Skeletal muscle tissue (tissue), 4 donors: ENCODE results near the gene SGCA. TPM values are rescaled to one million over a fixed set of nuclear protein-coding genes. Genes with fewer than 3 reads are reported as not detected.

Experiments used
- H3K27ac ChIP-seq: one replicate; pipeline ENCODE4 v1.7.0; 2013; ENCODE audit warnings: mild to moderate bottlenecking, low read depth, low read length, inconsistent platforms
- H3K27me3 ChIP-seq, 3 donors: one replicate each; pipeline ENCODE4 v1.7.0; 2013; ENCODE audit warnings: low read length in 3 of 3; ENCODE audit not compliant: control insufficient read depth in 3 of 3, insufficient read depth in 3 of 3
- H3K36me3 ChIP-seq, 3 donors: one replicate each; pipeline ENCODE4 v1.7.0; 2013; ENCODE audit warnings: low read length in 3 of 3; ENCODE audit not compliant: control insufficient read depth in 3 of 3, insufficient read depth in 3 of 3
- H3K4me1 ChIP-seq, 3 donors: one replicate each; pipeline ENCODE4 v1.7.0; 2013; ENCODE audit warnings: low read length in 3 of 3, mild to moderate bottlenecking in 3 of 3; ENCODE audit not compliant: control insufficient read depth in 3 of 3, insufficient read depth in 3 of 3
- H3K4me3 ChIP-seq, 3 donors: one replicate each; pipeline ENCODE4 v1.7.0; 2013; ENCODE audit warnings: low read length in 3 of 3
- H3K9ac ChIP-seq, 3 donors: one replicate each; pipeline ENCODE4 v1.7.0; 2013; ENCODE audit warnings: low read length in 3 of 3, mild to moderate bottlenecking in 3 of 3, moderate library complexity in 2 of 3, low read depth in 1 of 3
- H3K9me3 ChIP-seq, 3 donors: one replicate each; pipeline ENCODE4 v1.7.0; 2013; ENCODE audit warnings: low read length in 3 of 3; ENCODE audit not compliant: control insufficient read depth in 3 of 3
- total RNA-seq: library from RNA; depleted of rRNA; stranded (reverse); fragments of >200 nt; gene quantifications from one replicate; pipeline ENCODE4 v1.2.3, GENCODE V29; 2014
- donor health status: Osteomylitis.

SGCA gene
- total RNA-seq, 1 donor from 2014 or later = 158 TPM

GRCh38 chr17:50181591-50182560, 16.1 kb downstream of the SGCA start:
- no peak overlapping the region for H3K27ac ChIP-seq
- no peak overlapping the region for H3K4me3 ChIP-seq
- peaks cover 20 to 32% (median 26%) of the 10 kb centered on the region in 3 donors for H3K4me1 ChIP-seq

GRCh38 chr17:50182783-50183420, 17.1 kb downstream of the SGCA start:
- Histone ChIP-seq H3K27me3 (no peaks in the 10 kb centered on the region), H3K36me3 (peaks cover 0 to 9% (median 0%) of the 10 kb centered on the region in 3 donors), H3K4me3 (no peak overlapping the region), H3K27ac (no peak overlapping the region), H3K9ac (no peak overlapping the region), H3K4me1 (peaks cover 10 to 21% (median 16%) of the 10 kb centered on the region in 3 donors), H3K9me3 (no peaks in the 10 kb centered on the region)

More at GRCh38 chr17:50181591-50182560, 16.1 kb downstream of the SGCA start:
- Histone ChIP-seq H3K9ac (peak overlapping the region in 1 of 3 donors; percentile 50), H3K36me3 (peaks cover 0 to 9% (median 2%) of the 10 kb centered on the region in 3 donors), H3K9me3 (no peaks in the 10 kb centered on the region), H3K27me3 (no peaks in the 10 kb centered on the region)

GRCh38 chr17:50183421-50183994, 17.7 kb downstream of the SGCA start:
- peaks cover 7 to 15% (median 10%) of the 10 kb centered on the region in 3 donors for H3K4me1 ChIP-seq
- no peak overlapping the region for H3K9ac ChIP-seq
- no peak overlapping the region for H3K4me3 ChIP-seq
- H3K27me3 ChIP-seq = no peaks in the 10 kb centered on the region
- H3K36me3 ChIP-seq = peaks cover 0 to 9% (median 0%) of the 10 kb centered on the region in 3 donors
- H3K27ac ChIP-seq = no peak overlapping the region
- H3K9me3 ChIP-seq = no peaks in the 10 kb centered on the region

- H3K27ac ChIP-seq = no peak overlapping the region
- H3K4me3 ChIP-seq = no peak overlapping the region
- no peaks in the 10 kb centered on the region for H3K9me3 ChIP-seq
- H3K36me3 ChIP-seq = peaks cover 0 to 9% (median 1%) of the 10 kb centered on the region in 3 donors
- peaks cover 3 to 10% (median 6%) of the 10 kb centered on the region in 3 donors for H3K4me1 ChIP-seq
- H3K27me3 ChIP-seq = no peaks in the 10 kb centered on the region
- no peak overlapping the region for H3K9ac ChIP-seq
These were observed 18.3 kb downstream of the SGCA start for GRCh38 chr17:50184064-50184463.

- Histone ChIP-seq H3K9me3 (no peaks in the 10 kb centered on the region), H3K36me3 (peaks cover 0 to 9% (median 2%) of the 10 kb centered on the region in 3 donors), H3K27ac (no peak overlapping the region), H3K9ac (no peak overlapping the region), H3K27me3 (peaks cover 0 to 2% (median 0%) of the 10 kb centered on the region in 3 donors), H3K4me3 (no peak overlapping the region), H3K4me1 (peaks cover 3 to 8% (median 6%) of the 10 kb centered on the region in 3 donors)
These were observed 19.0 kb downstream of the SGCA start for GRCh38 chr17:50184611-50185398.

GRCh38 chr17:50185631-50186471, 20.0 kb downstream of the SGCA start:
- Histone ChIP-seq H3K9me3 (no peaks in the 10 kb centered on the region), H3K27me3 (peaks cover 0 to 8% (median 0%) of the 10 kb centered on the region in 3 donors), H3K4me1 (peaks cover 3 to 8% (median 6%) of the 10 kb centered on the region in 3 donors), H3K9ac (peak overlapping the region in 1 of 3 donors; percentile 16), H3K27ac (no peak overlapping the region), H3K4me3 (no peak overlapping the region), H3K36me3 (peaks cover 2 to 11% (median 5%) of the 10 kb centered on the region in 3 donors)

GRCh38 chr17:50186661-50187393, 21.0 kb downstream of the SGCA start:
- Histone ChIP-seq H3K9me3 (no peaks in the 10 kb centered on the region), H3K4me3 (no peak overlapping the region), H3K27ac (no peak overlapping the region), H3K36me3 (peaks cover 2 to 11% (median 5%) of the 10 kb centered on the region in 3 donors), H3K4me1 (peaks cover 2 to 8% (median 3%) of the 10 kb centered on the region in 3 donors), H3K9ac (no peak overlapping the region), H3K27me3 (peaks cover 0 to 8% (median 0%) of the 10 kb centered on the region in 3 donors)

GRCh38 chr17:50187394-50187725, 21.6 kb downstream of the SGCA start:
- no peak overlapping the region for H3K4me3 ChIP-seq
- H3K36me3 ChIP-seq = peaks cover 2 to 11% (median 5%) of the 10 kb centered on the region in 3 donors
- peaks cover 2 to 8% (median 3%) of the 10 kb centered on the region in 3 donors for H3K4me1 ChIP-seq
- no peaks in the 10 kb centered on the region for H3K9me3 ChIP-seq
- H3K27ac ChIP-seq = no peak overlapping the region
- no peak overlapping the region for H3K9ac ChIP-seq
- peaks cover 0 to 8% (median 0%) of the 10 kb centered on the region in 3 donors for H3K27me3 ChIP-seq
